CD4-positive, alpha-beta T cell (primary cell): ENCODE measurements around the gene LDLRAD4. TPM values are rescaled to one million over a fixed set of nuclear protein-coding genes. Genes with fewer than 3 reads are reported as not detected.

Experiments
- ATAC-seq: fragments of 200-7000 bp; cut with Tn5 transposase; one replicate; pipeline ENCODE4 v1.10.0; 2022; ENCODE audit warnings: mild to moderate bottlenecking; ENCODE audit not compliant: poor library complexity
- CTCF ChIA-PET: fragments of 350-600 bp; sonication (Branson Sonifier 250); formaldehyde crosslinking; loops from one replicate; lab custom pipeline; 2021; ENCODE audit warnings: antibody characterized with exemption, inconsistent platforms; lab: Charles Lee
- POLR2A ChIA-PET: fragments of 350-600 bp; sonication (Branson Sonifier 250); formaldehyde crosslinking; loops from one replicate; lab custom pipeline; 2021; ENCODE audit warnings: antibody characterized with exemption, inconsistent platforms; lab: Charles Lee
- DNase-seq, 14 experiments: peaks; one replicate each; pipeline ENCODE4 v3.0.0-alpha.2; 2013 to 2020; ENCODE audit warnings: mixed read lengths in 2 of 14
- H3K27ac ChIP-seq, 2 donors: one replicate each; pipeline versions ENCODE4 v1.5.1 to v1.7.0; 2013; ENCODE audit warnings: low read length in 2 of 2, low read depth in 1 of 2, mild to moderate bottlenecking in 1 of 2
- H3K27me3 ChIP-seq, 2 experiments: 1 replicate in 1 of 2; 2 replicates in 1 of 2; pipeline versions ENCODE4 v1.6.1 to v1.7.0; 2013; ENCODE audit warnings: low read length in 2 of 2, control low read depth in 1 of 2, mild to moderate bottlenecking in 1 of 2, moderate library complexity in 1 of 2; ENCODE audit not compliant: insufficient read depth in 2 of 2, control insufficient read depth in 1 of 2
- H3K36me3 ChIP-seq: one replicate; pipeline ENCODE4 v1.6.1; 2013; ENCODE audit warnings: low read length, control low read depth; ENCODE audit not compliant: insufficient read depth
- H3K4me1 ChIP-seq: one replicate; pipeline ENCODE4 v1.6.1; 2013; ENCODE audit warnings: low read length, control low read depth; ENCODE audit not compliant: insufficient read depth
- H3K4me3 ChIP-seq: one replicate; pipeline ENCODE4 v1.5.1; 2013; ENCODE audit warnings: mild to moderate bottlenecking, low read length, moderate library complexity
- H3K9me3 ChIP-seq, 2 experiments: 1 replicate in 1 of 2; 2 replicates in 1 of 2; pipeline versions ENCODE4 v1.6.1 to v1.7.0; 2013; ENCODE audit warnings: low read length in 2 of 2, mild to moderate bottlenecking in 2 of 2, control low read depth in 1 of 2, moderate library complexity in 1 of 2; ENCODE audit not compliant: control insufficient read depth in 1 of 2, insufficient read depth in 1 of 2
- H3K27ac Mint-ChIP-seq: one replicate; pipeline ENCODE4 v1.8.0; 2020; ENCODE audit warnings: mixed read lengths
- H3K27me3 Mint-ChIP-seq: one replicate; pipeline ENCODE4 v1.8.0; 2021; ENCODE audit warnings: mixed read lengths
- H3K36me3 Mint-ChIP-seq: one replicate; pipeline ENCODE4 v1.8.0; 2021; ENCODE audit warnings: low read depth, mixed read lengths
- H3K4me1 Mint-ChIP-seq: one replicate; pipeline ENCODE4 v1.8.0; 2021; ENCODE audit warnings: low read depth, mixed read lengths
- H3K4me3 Mint-ChIP-seq: one replicate; pipeline ENCODE4 v1.8.0; 2020; ENCODE audit warnings: mild to moderate bottlenecking, mixed read lengths
- H3K9me3 Mint-ChIP-seq: one replicate; pipeline ENCODE4 v1.8.0; 2020; ENCODE audit warnings: mixed read lengths
- intact Hi-C, 2 experiments: fragments of 100-400 bp; cut with DNase I in 1 of 2; cut with micrococcal nuclease in 1 of 2; formaldehyde crosslinking; loops; one replicate each; pipeline versions ENCODE4 v1.15.1 to v1.9.0; 2023 to 2025; cut with DNase I, micrococcal nuclease
- total RNA-seq, 174 experiments: library from RNA in 2 of 174; stranded (reverse) in 2 of 174; gene quantifications; one replicate each; pipeline ENCODE4 v1.2.3 and lab custom pipeline; 2021 to 2026
- TF ChIP-seq, protein P1 (sequence below): fragments of 200-600 bp; IDR thresholded peaks from one replicate; pipeline ENCODE4 v1.8.0; 2022; ENCODE audit warnings: antibody characterized with exemption, mild to moderate bottlenecking

Gene LDLRAD4
- total RNA-seq, 2 experiments from 2014 or later, result 51.9 to 52.7 TPM

DNA sequence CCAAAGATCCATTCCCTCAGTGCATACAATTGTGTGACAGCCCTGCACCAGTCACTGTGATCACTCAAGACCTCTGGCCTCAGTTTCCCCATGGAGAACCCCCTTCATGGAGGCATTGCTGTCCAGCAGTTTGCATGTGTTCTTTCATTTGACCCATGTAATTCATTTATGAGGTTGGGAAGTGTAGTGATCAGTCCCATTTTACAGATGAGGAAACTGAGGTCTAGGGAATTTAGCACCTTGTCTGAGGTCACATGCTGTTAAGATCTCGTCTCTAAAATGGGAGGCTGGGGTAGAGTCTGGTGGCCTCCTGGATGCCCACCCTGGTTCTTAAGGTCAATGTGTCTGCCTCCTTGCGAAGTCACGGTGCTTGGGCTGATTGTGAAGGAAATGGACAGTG lies 19.1 kb downstream of the LDLRAD4 start:
- Histone ChIP-seq H3K27ac (no peak overlapping the region), H3K4me1 (no peaks in the 10 kb centered on the region), H3K4me3 (no peak overlapping the region), H3K36me3 (no peaks in the 10 kb centered on the region), H3K27me3 (no peaks in the 10 kb centered on the region), H3K9me3 (no peaks in the 10 kb centered on the region)
- Mint-ChIP-seq H3K27ac (no peak overlapping the region), H3K4me3 (no peak overlapping the region), H3K27me3 (no peaks in the 10 kb centered on the region), H3K4me1 (no peaks in the 10 kb centered on the region), H3K36me3 (no peaks in the 10 kb centered on the region), H3K9me3 (no peaks in the 10 kb centered on the region)
- intact Hi-C loops, result no loop called here
- TF ChIP-seq, protein P1, sequence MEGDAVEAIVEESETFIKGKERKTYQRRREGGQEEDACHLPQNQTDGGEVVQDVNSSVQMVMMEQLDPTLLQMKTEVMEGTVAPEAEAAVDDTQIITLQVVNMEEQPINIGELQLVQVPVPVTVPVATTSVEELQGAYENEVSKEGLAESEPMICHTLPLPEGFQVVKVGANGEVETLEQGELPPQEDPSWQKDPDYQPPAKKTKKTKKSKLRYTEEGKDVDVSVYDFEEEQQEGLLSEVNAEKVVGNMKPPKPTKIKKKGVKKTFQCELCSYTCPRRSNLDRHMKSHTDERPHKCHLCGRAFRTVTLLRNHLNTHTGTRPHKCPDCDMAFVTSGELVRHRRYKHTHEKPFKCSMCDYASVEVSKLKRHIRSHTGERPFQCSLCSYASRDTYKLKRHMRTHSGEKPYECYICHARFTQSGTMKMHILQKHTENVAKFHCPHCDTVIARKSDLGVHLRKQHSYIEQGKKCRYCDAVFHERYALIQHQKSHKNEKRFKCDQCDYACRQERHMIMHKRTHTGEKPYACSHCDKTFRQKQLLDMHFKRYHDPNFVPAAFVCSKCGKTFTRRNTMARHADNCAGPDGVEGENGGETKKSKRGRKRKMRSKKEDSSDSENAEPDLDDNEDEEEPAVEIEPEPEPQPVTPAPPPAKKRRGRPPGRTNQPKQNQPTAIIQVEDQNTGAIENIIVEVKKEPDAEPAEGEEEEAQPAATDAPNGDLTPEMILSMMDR, result no peak
- POLR2A ChIA-PET, result no interaction called here
- CTCF ChIA-PET, result no interaction called here
- DNase-seq, result no peak
- no peak for ATAC-seq

DNA sequence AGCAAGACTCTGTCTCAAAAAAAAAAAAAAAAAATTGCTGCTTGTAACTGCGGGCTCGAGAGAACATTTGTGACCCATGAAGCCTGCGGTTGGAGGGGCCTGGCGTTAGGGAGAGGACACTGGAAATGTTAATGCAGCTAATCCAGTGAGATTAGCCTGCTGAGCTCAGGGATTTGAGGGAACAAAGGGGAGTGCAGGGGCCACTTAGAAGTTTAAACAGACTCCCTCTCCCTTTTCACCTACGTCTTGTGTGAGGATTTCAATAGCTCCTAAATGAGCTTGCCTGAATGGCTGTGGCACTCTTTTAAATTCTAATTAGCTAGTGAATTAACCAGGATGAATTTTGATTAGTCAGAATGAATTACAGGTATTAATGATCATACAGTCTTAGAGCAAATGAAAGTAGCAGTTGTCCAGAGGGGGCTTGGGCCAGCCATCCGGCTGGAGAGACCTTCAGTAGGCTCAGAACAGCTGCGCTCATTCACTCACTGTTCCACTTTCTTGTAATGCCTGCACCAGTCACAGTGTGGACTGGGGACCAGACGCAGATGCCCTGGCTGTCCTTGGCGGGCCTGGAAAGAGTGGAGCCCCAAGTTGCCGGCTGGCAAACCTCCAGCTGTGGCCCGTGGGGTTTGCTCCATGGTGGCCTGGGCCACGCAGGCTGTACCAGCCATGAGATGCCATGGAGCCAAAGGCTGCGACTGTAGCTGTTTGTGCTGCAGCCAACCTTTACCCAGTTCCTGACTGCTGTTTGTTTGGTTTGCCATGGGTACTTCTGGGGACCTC lies 20.8 kb downstream of the LDLRAD4 start:
- H3K27me3 ChIP-seq, result no peaks in the 10 kb centered on the region
- POLR2A ChIA-PET, result no interaction called here
- no peak overlapping the region for H3K4me3 ChIP-seq
- H3K9me3 Mint-ChIP-seq, result no peaks in the 10 kb centered on the region
- no peaks in the 10 kb centered on the region for H3K9me3 ChIP-seq
- H3K4me3 Mint-ChIP-seq, result no peak overlapping the region
- DNase-seq (no peak), ATAC-seq (no peak)
- TF ChIP-seq, protein P1, result no peak
- intact Hi-C loops, result no loop called here
- H3K36me3 Mint-ChIP-seq, result no peaks in the 10 kb centered on the region
- H3K36me3 ChIP-seq, result no peaks in the 10 kb centered on the region
- no peaks in the 10 kb centered on the region for H3K27me3 Mint-ChIP-seq
- no peaks in the 10 kb centered on the region for H3K4me1 ChIP-seq
- no peak overlapping the region for H3K27ac Mint-ChIP-seq
- CTCF ChIA-PET, result interaction anchor here (0.7 kb wide), 1 partner anchor 9 kb away, joined by 3 read pairs; no protein-coding TSS in a partner anchor
- H3K27ac ChIP-seq, result no peak overlapping the region
- no peaks in the 10 kb centered on the region for H3K4me1 Mint-ChIP-seq

DNA sequence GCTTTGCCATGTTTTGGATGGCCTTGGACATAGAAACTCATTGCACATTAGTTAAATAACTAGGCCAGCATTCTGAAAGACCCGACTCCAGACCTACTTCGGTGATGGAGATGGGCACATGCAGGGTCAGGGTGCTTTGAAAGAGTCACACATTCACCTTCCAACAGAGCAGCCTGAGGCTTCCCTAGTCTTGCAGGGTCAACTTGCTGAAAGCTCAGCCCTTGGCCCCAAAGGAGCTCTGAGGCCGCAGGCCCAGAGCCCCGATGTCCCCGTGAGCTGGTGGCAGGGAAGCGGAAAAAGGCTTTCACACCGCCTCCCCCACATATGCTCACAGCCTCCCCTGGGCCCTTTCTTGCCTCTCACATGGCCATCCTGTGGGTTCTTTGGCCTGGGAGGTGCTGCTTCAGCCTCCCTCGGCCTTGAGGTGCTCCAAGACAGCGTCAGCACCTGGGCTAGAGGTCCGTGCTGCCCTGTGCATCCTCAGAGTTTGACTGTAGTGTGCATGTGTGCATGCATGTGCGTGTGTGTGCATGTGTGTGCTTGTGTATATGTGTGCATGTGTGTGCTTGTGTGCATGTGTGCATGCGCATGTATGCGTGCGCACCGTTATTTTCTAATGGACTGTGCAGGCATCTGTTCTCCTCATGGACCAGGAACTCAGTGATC lies 21.6 kb downstream of the LDLRAD4 start:
- Mint-ChIP-seq H3K9me3 (no peaks in the 10 kb centered on the region), H3K4me1 (no peaks in the 10 kb centered on the region), H3K27me3 (no peaks in the 10 kb centered on the region), H3K4me3 (no peak overlapping the region), H3K27ac (no peak overlapping the region), H3K36me3 (no peaks in the 10 kb centered on the region)
- ChIA-PET POLR2A (no interaction called here), CTCF (no interaction called here)
- TF ChIP-seq, protein P1, result no peak
- Histone ChIP-seq H3K27me3 (no peaks in the 10 kb centered on the region), H3K27ac (no peak overlapping the region), H3K9me3 (no peaks in the 10 kb centered on the region), H3K36me3 (no peaks in the 10 kb centered on the region), H3K4me3 (no peak overlapping the region), H3K4me1 (no peaks in the 10 kb centered on the region)
- intact Hi-C loops, result no loop called here
- ATAC-seq (no peak), DNase-seq (no peak)
